Endothelial cell of umbilical vein (primary cell): ENCODE measurements around the gene ASB2.

Source experiments
- CTCF ChIP-seq, 2 donors: IDR thresholded peaks; 1 replicate in 1 of 2; 2 replicates in 1 of 2; pipeline ENCODE4 v1.5.1; 2011; ENCODE audit warnings: low read length in 2 of 2, mild to moderate bottlenecking in 2 of 2, moderate library complexity in 2 of 2, control low read depth in 1 of 2, inconsistent platforms in 1 of 2, low read depth in 1 of 2; ENCODE audit not compliant: insufficient read depth in 1 of 2; ENCODE audit errors: extremely low read depth in 1 of 2
- EZH2 ChIP-seq: IDR thresholded peaks from 2 replicates; pipeline ENCODE4 v1.6.1; 2012; ENCODE audit warnings: borderline replicate concordance, low read depth, mild to moderate bottlenecking, moderate library complexity, low read length, inconsistent platforms; ENCODE audit not compliant: severe bottlenecking
- GATA2 ChIP-seq: IDR thresholded peaks from 2 replicates; pipeline ENCODE4 v1.7.0; 2011; ENCODE audit warnings: low read depth, mild to moderate bottlenecking, moderate library complexity, mixed read lengths, low read length; ENCODE audit not compliant: insufficient read length, insufficient read depth
- JUN ChIP-seq: IDR thresholded peaks from 2 replicates; pipeline ENCODE4 v1.6.1; 2011; ENCODE audit warnings: borderline replicate concordance, low read depth; ENCODE audit not compliant: insufficient read length, insufficient read depth
- POLR2A ChIP-seq: IDR thresholded peaks from 2 replicates; pipeline ENCODE4 v1.6.1; 2012; ENCODE audit warnings: low read depth, mild to moderate bottlenecking, control low read depth, low read length
- POLR2AphosphoS5 ChIP-seq: IDR thresholded peaks from 2 replicates; pipeline ENCODE4 v1.6.1; 2012; ENCODE audit warnings: low read depth, mild to moderate bottlenecking, control low read depth, low read length, moderate library complexity; ENCODE audit not compliant: insufficient read depth
- TF ChIP-seq, protein P1 (sequence below): IDR thresholded peaks from 2 replicates; pipeline ENCODE4 v1.6.1; 2011; ENCODE audit not compliant: insufficient read depth, insufficient read length

DNA sequence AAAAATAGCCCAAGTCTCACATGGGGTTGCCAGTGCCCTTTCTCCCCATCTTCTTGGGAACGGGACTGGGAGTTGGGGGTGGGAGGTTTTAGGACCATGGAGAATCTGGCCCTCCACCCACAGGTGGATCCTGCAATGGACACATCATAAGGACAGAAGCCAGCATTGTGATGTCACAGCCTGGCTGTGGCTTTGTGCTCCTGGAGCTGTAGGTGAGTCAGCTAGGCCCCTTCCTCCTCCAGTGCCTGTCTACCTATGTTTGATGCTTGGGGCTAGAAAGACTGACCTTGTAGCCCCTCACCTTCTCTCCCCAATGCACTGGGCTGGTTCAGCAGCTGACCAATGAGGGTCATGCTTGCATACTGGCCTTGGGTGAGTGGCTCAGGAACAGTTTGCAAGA lies 20.7 kb upstream of the ASB2 start, which contains the start of gene CCDC197:
- TF ChIP-seq EZH2 (no peak), CTCF (IDR thresholded peaks at IDR 0.05; ENCODE audit: extremely low read depth in 1 of 2, insufficient read depth in 1 of 2, low read depth in 1 of 2, low read length in 2 of 2) (no peak), POLR2A (no peak), POLR2AphosphoS5 (no peak), GATA2 (no peak), JUN (no peak)
- TF ChIP-seq, protein P1, sequence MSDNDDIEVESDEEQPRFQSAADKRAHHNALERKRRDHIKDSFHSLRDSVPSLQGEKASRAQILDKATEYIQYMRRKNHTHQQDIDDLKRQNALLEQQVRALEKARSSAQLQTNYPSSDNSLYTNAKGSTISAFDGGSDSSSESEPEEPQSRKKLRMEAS, result no peak
